IMR-90 (cell line): ENCODE results near the gene DUSP7. TPM values are rescaled to one million over a fixed set of nuclear protein-coding genes. Genes with fewer than 3 reads are reported as not detected.

ENCODE experiments used
- ATAC-seq: fragments of 200-7000 bp; cut with Tn5 transposase; 2 replicates; pipeline ENCODE4 v1.9.1; 2020; ENCODE audit warnings: low read depth, mild to moderate bottlenecking, moderate library complexity
- BruUV-seq: library from RNA; stranded (reverse); fragments of 400-500 nt; replicated peaks from 2 replicates; lab custom pipeline; 2021; lab: Mats Ljungman, UMichigan
- CTCF ChIA-PET: fragments of 300-600 bp; formaldehyde crosslinking; extraction: SDS; loops from one replicate; lab custom pipeline; 2021; ENCODE audit warnings: antibody characterized with exemption; lab: Yijun Ruan, JAX
- POLR2A ChIA-PET: fragments of 300-600 bp; sonication (Branson Sonifier 250); formaldehyde crosslinking; loops from one replicate; lab custom pipeline; 2022; ENCODE audit warnings: antibody characterized with exemption; ENCODE audit not compliant: unreplicated experiment; lab: Charles Lee
- DNase-seq: peaks from one replicate; pipeline ENCODE4 v3.0.0; 2013
- H2AFZ ChIP-seq: replicated peaks from 2 replicates; pipeline ENCODE3; 2013; ENCODE audit warnings: low read length, mild to moderate bottlenecking; ENCODE audit not compliant: poor library complexity
- H2AK5ac ChIP-seq: 2 replicates; pipeline ENCODE4 v1.6.1; 2013; ENCODE audit warnings: low read depth, low read length, inconsistent platforms
- H2AK9ac ChIP-seq: replicated peaks from 2 replicates; pipeline ENCODE3; 2013; ENCODE audit warnings: mild to moderate bottlenecking, low read depth, low read length, moderate library complexity; ENCODE audit not compliant: poor library complexity
- H2BK120ac ChIP-seq: 2 replicates; pipeline ENCODE4 v1.6.1; 2013; ENCODE audit warnings: low read depth, low read length, inconsistent platforms
- H2BK15ac ChIP-seq: 3 replicates; pipeline ENCODE4 v1.6.1; 2013; ENCODE audit warnings: low read depth, low read length, inconsistent platforms
- H2BK20ac ChIP-seq: 2 replicates; pipeline ENCODE4 v1.6.1; 2013; ENCODE audit warnings: low read depth, mild to moderate bottlenecking, inconsistent platforms, low read length, moderate library complexity
- H2BK5ac ChIP-seq: 2 replicates; pipeline ENCODE4 v1.6.1; 2013; ENCODE audit warnings: mild to moderate bottlenecking, low read depth, low read length, inconsistent platforms; ENCODE audit not compliant: poor library complexity, severe bottlenecking
- H3K14ac ChIP-seq: replicated peaks from 2 replicates; pipeline ENCODE4 v1.6.1; 2013; ENCODE audit warnings: low read depth, low read length, inconsistent platforms
- H3K18ac ChIP-seq: 2 replicates; pipeline ENCODE4 v1.6.1; 2013; ENCODE audit warnings: low read depth, low read length, control low read depth
- H3K23ac ChIP-seq: 2 replicates; pipeline ENCODE4 v1.6.1; 2013; ENCODE audit warnings: low read depth, low read length, inconsistent platforms
- H3K27ac ChIP-seq: 2 replicates; pipeline ENCODE4 v1.5.1; 2013; ENCODE audit warnings: mild to moderate bottlenecking, control low read depth, low read length; ENCODE audit not compliant: insufficient read depth
- H3K27me3 ChIP-seq: 2 replicates; pipeline ENCODE4 v1.6.1; 2013; ENCODE audit warnings: low read length; ENCODE audit not compliant: control insufficient read depth, insufficient read depth
- H3K36me3 ChIP-seq: 2 replicates; pipeline ENCODE4 v1.6.1; 2013; ENCODE audit warnings: low read length, mixed read lengths; ENCODE audit not compliant: control insufficient read depth, insufficient read depth
- H3K4ac ChIP-seq: 2 replicates; pipeline ENCODE4 v1.6.1; 2013; ENCODE audit warnings: low read depth, low read length, inconsistent platforms
- H3K4me1 ChIP-seq: 2 replicates; pipeline ENCODE4 v1.6.1; 2013; ENCODE audit warnings: low read length, mixed read lengths; ENCODE audit not compliant: control insufficient read depth, insufficient read depth
- H3K4me2 ChIP-seq: 2 replicates; pipeline ENCODE4 v1.6.1; 2013; ENCODE audit warnings: low read depth, mild to moderate bottlenecking, control low read depth, low read length, moderate library complexity
- H3K4me3 ChIP-seq: 2 replicates; pipeline ENCODE4 v1.5.1; 2013; ENCODE audit warnings: low read depth, mild to moderate bottlenecking, control low read depth, low read length, moderate library complexity; ENCODE audit not compliant: insufficient read depth
- H3K56ac ChIP-seq: 2 replicates; pipeline ENCODE4 v1.6.1; 2013; ENCODE audit warnings: low read length, inconsistent platforms; ENCODE audit not compliant: insufficient read depth; ENCODE audit errors: extremely low read depth
- H3K79me1 ChIP-seq, 2 experiments: 2 replicates each; pipeline ENCODE4 v1.6.1; 2013; ENCODE audit warnings: low read length in 2 of 2, inconsistent platforms in 1 of 2, low read depth in 1 of 2
- H3K9ac ChIP-seq: 2 replicates; pipeline ENCODE4 v1.6.1; 2013; ENCODE audit warnings: low read depth, low read length, control low read depth
- H3K9me1 ChIP-seq: 2 replicates; pipeline ENCODE4 v1.6.1; 2013; ENCODE audit warnings: low read length, inconsistent platforms; ENCODE audit not compliant: insufficient read depth
- H3K9me3 ChIP-seq: 2 replicates; pipeline ENCODE4 v1.6.1; 2013; ENCODE audit warnings: low read length; ENCODE audit not compliant: control insufficient read depth, insufficient read depth
- H4K20me1 ChIP-seq: 2 replicates; pipeline ENCODE4 v1.6.1; 2013; ENCODE audit warnings: low read length, inconsistent platforms; ENCODE audit not compliant: insufficient read depth
- H4K5ac ChIP-seq: 2 replicates; pipeline ENCODE4 v1.6.1; 2013; ENCODE audit warnings: mild to moderate bottlenecking, low read depth, low read length, control low read depth
- H4K8ac ChIP-seq, 2 experiments: 2 replicates each; pipeline ENCODE4 v1.6.1; 2013; ENCODE audit warnings: low read depth in 2 of 2, low read length in 2 of 2, control low read depth in 1 of 2, inconsistent platforms in 1 of 2
- H4K91ac ChIP-seq: 2 replicates; pipeline ENCODE4 v1.6.1; 2013; ENCODE audit warnings: low read depth, low read length, inconsistent platforms; ENCODE audit not compliant: insufficient read depth
- BHLHE40 ChIP-seq: fragments of 150-350 bp; IDR thresholded peaks from 2 replicates; pipeline ENCODE4 v1.6.1; 2016; ENCODE audit warnings: mild to moderate bottlenecking, low read depth, low read length
- CEBPB ChIP-seq: IDR thresholded peaks from 2 replicates; pipeline ENCODE4 v1.6.1; 2012; ENCODE audit warnings: low read depth, low read length, improper control_type of control experiment
- CHD1 ChIP-seq: IDR thresholded peaks from 2 replicates; pipeline ENCODE4 v1.6.1; 2012; ENCODE audit warnings: low read depth, low read length, improper control_type of control experiment
- FOS ChIP-seq: fragments of 150-350 bp; IDR thresholded peaks from 2 replicates; pipeline ENCODE4 v1.6.1; 2016; ENCODE audit warnings: low read depth, low read length
- MAFK ChIP-seq: IDR thresholded peaks from 2 replicates; pipeline ENCODE4 v1.6.1; 2012; ENCODE audit warnings: low read depth, low read length, improper control_type of control experiment
- MAZ ChIP-seq: IDR thresholded peaks from 2 replicates; pipeline ENCODE4 v1.6.1; 2012; ENCODE audit warnings: low read depth, mild to moderate bottlenecking, low read length, improper control_type of control experiment, moderate library complexity, borderline replicate concordance
- MXI1 ChIP-seq: IDR thresholded peaks from 2 replicates; pipeline ENCODE4 v1.6.1; 2012; ENCODE audit warnings: low read depth, mild to moderate bottlenecking, low read length, moderate library complexity, borderline replicate concordance
- NFE2L2 ChIP-seq: fragments of 150-350 bp; IDR thresholded peaks from 2 replicates; pipeline ENCODE4 v1.6.1; 2016; ENCODE audit warnings: low read depth, mild to moderate bottlenecking, low read length
- POLR2A ChIP-seq: IDR thresholded peaks from 2 replicates; pipeline ENCODE4 v1.6.1; 2012; ENCODE audit warnings: mild to moderate bottlenecking, low read depth, low read length
- RAD21 ChIP-seq: IDR thresholded peaks from 2 replicates; pipeline ENCODE4 v1.6.1; 2012; ENCODE audit warnings: low read length, improper control_type of control experiment
- RCOR1 ChIP-seq: IDR thresholded peaks from 2 replicates; pipeline ENCODE4 v1.6.1; 2012; ENCODE audit warnings: mild to moderate bottlenecking, low read length, improper control_type of control experiment; ENCODE audit not compliant: insufficient replicate concordance
- RFX5 ChIP-seq: IDR thresholded peaks from 2 replicates; pipeline ENCODE4 v1.8.0; 2012; ENCODE audit warnings: low read depth, mild to moderate bottlenecking, low read length, moderate library complexity
- SMC3 ChIP-seq: fragments of 150-350 bp; IDR thresholded peaks from 2 replicates; pipeline ENCODE4 v1.6.1; 2016; ENCODE audit warnings: low read depth, mild to moderate bottlenecking, antibody characterized with exemption, low read length, moderate library complexity
- WGBS, 2 experiments: methylation state at CpG; one replicate each; pipeline versions ENCODE4 v1.1.5 to v1.1.7; 2013; ENCODE audit warnings: missing lambda C conversion rate in 2 of 2; ENCODE audit not compliant: insufficient read length in 1 of 2; ENCODE audit errors: extremely low coverage in 2 of 2; 5-methylcytosine and 5-hydroxymethylcytosine counted together
- dilution Hi-C: fragments of 300-500 bp; cut with HindIII; formaldehyde crosslinking; loops from one replicate; pipeline ENCODE4 v1.14.3; 2018; ENCODE audit warnings: low sequenced_read_pairs; ENCODE audit not compliant: unreplicated experiment
- in situ Hi-C: fragments of 300-500 bp; cut with MboI; formaldehyde crosslinking; loops from 3 replicates; pipeline ENCODE4 v1.14.3; 2019; ENCODE audit warnings: low sequenced_read_pairs, inconsistent platforms, mixed read lengths
- intact Hi-C: fragments of 100-400 bp; cut with micrococcal nuclease; formaldehyde crosslinking; loops from 2 replicates; pipeline ENCODE4 v1.10.0; 2022
- polyA plus RNA-seq, 3 experiments: library from polyadenylated mRNA; depleted of rRNA; stranded (reverse); fragments of >200 nt; gene quantifications; 2 replicates each; pipeline ENCODE4 v1.2.3, GENCODE V29; 2012; ENCODE audit warnings: low replicate concordance in 1 of 3
- total RNA-seq: library from RNA; depleted of rRNA; stranded (reverse); fragments of >200 nt; gene quantifications from 2 replicates; pipeline ENCODE4 v1.2.3, GENCODE V29; 2012
- TF ChIP-seq, protein P1 (sequence below): fragments of 150-350 bp; IDR thresholded peaks from 2 replicates; pipeline ENCODE4 v1.6.1; 2016; ENCODE audit warnings: low read depth, mild to moderate bottlenecking, low read length, moderate library complexity, borderline replicate concordance
- TF ChIP-seq, protein P2 (sequence below): fragments of 150-350 bp; IDR thresholded peaks from 2 replicates; pipeline ENCODE4 v1.6.1; 2017; ENCODE audit warnings: mild to moderate bottlenecking, antibody characterized with exemption, low read length, low read depth

DUSP7 gene
- total and polyA plus RNA-seq, 2 of the 4 experiments (the other 2 are of a cell fraction): 9.3 to 24.0 TPM

DNA sequence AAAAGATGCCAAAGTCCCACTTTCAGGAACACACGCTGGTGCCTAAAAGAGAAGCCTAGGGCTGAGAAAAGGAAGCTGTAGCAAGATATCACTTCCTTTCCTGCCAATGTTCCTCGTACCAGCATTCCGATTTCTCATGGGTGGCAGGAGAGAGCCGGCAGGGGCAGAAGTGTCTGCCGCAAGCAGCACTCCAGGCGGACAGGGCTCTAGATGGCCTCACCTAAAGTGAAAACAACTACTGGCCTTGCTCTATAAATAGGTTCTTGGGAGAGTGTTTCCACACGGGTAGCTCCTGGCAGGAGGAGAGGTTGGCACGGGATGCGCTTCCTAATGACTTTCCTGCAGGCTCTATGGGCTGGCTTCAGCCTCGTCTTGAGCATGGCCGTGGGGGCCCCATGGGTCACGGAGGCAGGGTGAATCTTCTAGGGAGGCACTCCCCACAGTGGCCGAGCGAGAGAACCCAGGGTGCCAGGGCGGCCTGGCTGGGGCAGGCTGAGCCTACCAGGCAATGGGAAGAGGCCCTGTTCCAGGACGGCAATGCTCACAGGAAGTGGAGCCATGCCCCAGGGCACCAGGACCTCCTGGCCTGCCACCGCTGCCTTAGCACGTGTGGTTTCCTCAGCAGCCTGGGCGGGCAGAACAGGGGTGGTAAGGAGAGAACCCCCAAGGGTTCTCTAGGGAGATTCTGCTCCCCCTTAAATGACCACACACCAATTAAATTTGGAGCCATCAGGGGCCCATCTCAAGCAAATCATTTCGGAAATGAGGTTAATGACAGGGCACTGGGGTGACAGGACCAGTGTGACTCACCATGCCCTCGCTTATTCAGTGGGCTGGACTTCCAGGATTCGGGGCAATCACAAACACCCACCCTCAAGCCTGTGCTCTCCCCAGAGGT is 14.6 kb upstream of the DUSP7 start (continued):
- TF ChIP-seq SMC3: no peak

DNA sequence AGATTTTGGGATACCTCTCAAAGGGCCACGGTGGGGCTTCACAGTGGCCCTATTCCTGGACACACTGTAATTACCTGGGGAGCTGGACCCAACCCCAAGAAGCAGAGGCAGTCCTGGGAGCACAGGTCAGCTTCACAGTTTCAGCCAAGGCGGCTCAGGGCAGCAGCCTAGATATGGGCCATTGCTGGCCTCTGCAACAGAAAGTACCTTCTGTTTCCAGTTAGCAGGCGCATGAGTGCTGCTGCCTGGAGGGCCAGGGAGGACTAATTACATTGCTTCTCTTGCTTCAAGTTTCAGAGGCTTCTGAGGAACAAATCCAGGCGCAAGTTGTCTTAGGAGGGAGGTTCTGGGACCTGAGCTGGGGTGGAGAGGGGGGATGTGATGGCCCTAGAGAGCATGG is 13.5 kb upstream of the DUSP7 start:
- Histone ChIP-seq H3K9me1 (no peaks in the 10 kb centered on the region), H4K5ac (no peak overlapping the region), H2BK5ac (no peak overlapping the region), H3K18ac (no peak overlapping the region), H3K4ac (no peak overlapping the region), H4K91ac (no peak overlapping the region), H3K27ac (no peak overlapping the region), H2AFZ (no peak overlapping the region), H2BK15ac (no peak overlapping the region), H3K4me3 (no peak overlapping the region), H4K20me1 (no peaks in the 10 kb centered on the region; the same call in 1 of the 2 replicates), H3K36me3 (peaks cover 4% of the 10 kb centered on the region; the same call in 1 of the 2 replicates), H2BK20ac (no peak overlapping the region), H3K4me1 (peaks cover 3% of the 10 kb centered on the region; the same call in 1 of the 2 replicates), H4K8ac (no peak overlapping the region), H2BK120ac (no peak overlapping the region), H3K23ac (no peak overlapping the region), H3K14ac (no peak overlapping the region), H3K27me3 (no peaks in the 10 kb centered on the region; the same call in 1 of the 2 replicates), H3K9me3 (no peaks in the 10 kb centered on the region), H3K4me2 (no peak overlapping the region), H3K56ac (no peak overlapping the region), H2AK5ac (no peak overlapping the region), H2AK9ac (peak overlapping the region; percentile 37), H3K9ac (no peak overlapping the region), H3K79me1 (no peaks in the 10 kb centered on the region)
- no peak for ATAC-seq
- no TSS peak for BruUV-seq
- DNase-seq: no peak
- intact Hi-C loops (no loop called here), dilution Hi-C loops (no loop called here), in situ Hi-C loops (no loop called here)
- no CpG with 5 or more reads among the region's 4 CpGs for WGBS, 2 experiments
- POLR2A ChIA-PET: no interaction called here
- CTCF ChIA-PET: no interaction called here
- no peak for TF ChIP-seq CEBPB
- no peak for TF ChIP-seq CHD1
- TF ChIP-seq POLR2A: no peak
- TF ChIP-seq, protein P1, sequence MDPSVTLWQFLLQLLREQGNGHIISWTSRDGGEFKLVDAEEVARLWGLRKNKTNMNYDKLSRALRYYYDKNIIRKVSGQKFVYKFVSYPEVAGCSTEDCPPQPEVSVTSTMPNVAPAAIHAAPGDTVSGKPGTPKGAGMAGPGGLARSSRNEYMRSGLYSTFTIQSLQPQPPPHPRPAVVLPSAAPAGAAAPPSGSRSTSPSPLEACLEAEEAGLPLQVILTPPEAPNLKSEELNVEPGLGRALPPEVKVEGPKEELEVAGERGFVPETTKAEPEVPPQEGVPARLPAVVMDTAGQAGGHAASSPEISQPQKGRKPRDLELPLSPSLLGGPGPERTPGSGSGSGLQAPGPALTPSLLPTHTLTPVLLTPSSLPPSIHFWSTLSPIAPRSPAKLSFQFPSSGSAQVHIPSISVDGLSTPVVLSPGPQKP: no peak
- TF ChIP-seq MAFK: no peak
- TF ChIP-seq RFX5: no peak
- no peak for TF ChIP-seq RAD21
- TF ChIP-seq NFE2L2: no peak
- TF ChIP-seq, protein P2, sequence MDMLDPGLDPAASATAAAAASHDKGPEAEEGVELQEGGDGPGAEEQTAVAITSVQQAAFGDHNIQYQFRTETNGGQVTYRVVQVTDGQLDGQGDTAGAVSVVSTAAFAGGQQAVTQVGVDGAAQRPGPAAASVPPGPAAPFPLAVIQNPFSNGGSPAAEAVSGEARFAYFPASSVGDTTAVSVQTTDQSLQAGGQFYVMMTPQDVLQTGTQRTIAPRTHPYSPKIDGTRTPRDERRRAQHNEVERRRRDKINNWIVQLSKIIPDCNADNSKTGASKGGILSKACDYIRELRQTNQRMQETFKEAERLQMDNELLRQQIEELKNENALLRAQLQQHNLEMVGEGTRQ: no peak
- no peak for TF ChIP-seq MAZ
- no peak for TF ChIP-seq MXI1
- no peak for TF ChIP-seq FOS
- no peak for TF ChIP-seq BHLHE40
- no peak for TF ChIP-seq SMC3
- TF ChIP-seq RCOR1: no peak
